Natural killer cell (primary cell): ENCODE results near the gene CCNK. TPM values are rescaled to one million over a fixed set of nuclear protein-coding genes. Genes with fewer than 3 reads are reported as not detected.

ENCODE experiments used
- ATAC-seq, 3 donors: fragments of 150-1000 bp in 2 of 3; fragments of 200-7000 bp in 1 of 3; cut with Tn5 transposase; 1 replicate in 1 of 3; 2 replicates in 2 of 3; pipeline ENCODE4 v1.10.0; 2021; ENCODE audit warnings: mild to moderate bottlenecking in 2 of 3, moderate library complexity in 2 of 3
- DNase-seq, 2 donors: peaks; one replicate each; pipeline versions ENCODE4 v3.0.0 to v3.0.0-alpha.2; 2013 to 2021; ENCODE audit warnings: mixed read lengths in 1 of 2
- H3K27ac ChIP-seq: one replicate; pipeline ENCODE4 v1.5.1; 2013; ENCODE audit warnings: mild to moderate bottlenecking, low read length
- H3K27me3 ChIP-seq: one replicate; pipeline ENCODE4 v1.6.1; 2013; ENCODE audit warnings: low read length; ENCODE audit not compliant: control insufficient read depth, insufficient read depth
- H3K36me3 ChIP-seq: one replicate; pipeline ENCODE4 v1.6.1; 2013; ENCODE audit warnings: low read length; ENCODE audit not compliant: control insufficient read depth, insufficient read depth
- H3K4me1 ChIP-seq: one replicate; pipeline ENCODE4 v1.6.1; 2013; ENCODE audit warnings: low read length; ENCODE audit not compliant: control insufficient read depth, insufficient read depth
- H3K4me3 ChIP-seq: one replicate; pipeline ENCODE4 v1.5.1; 2013; ENCODE audit warnings: low read length
- H3K9me3 ChIP-seq: one replicate; pipeline ENCODE4 v1.6.1; 2013; ENCODE audit warnings: low read length; ENCODE audit not compliant: control insufficient read depth, insufficient read depth
- H3K27ac Mint-ChIP-seq, 2 donors: one replicate each; pipeline ENCODE4 v1.8.0; 2022; ENCODE audit warnings: mild to moderate bottlenecking in 2 of 2, mixed read lengths in 2 of 2, moderate library complexity in 1 of 2
- H3K27me3 Mint-ChIP-seq, 2 donors: one replicate each; pipeline ENCODE4 v1.8.0; 2022; ENCODE audit warnings: low read depth in 2 of 2, mixed read lengths in 2 of 2
- H3K36me3 Mint-ChIP-seq: one replicate; pipeline ENCODE4 v1.8.0; 2022; ENCODE audit warnings: mixed read lengths
- H3K4me1 Mint-ChIP-seq, 2 donors: one replicate each; pipeline ENCODE4 v1.8.0; 2022; ENCODE audit warnings: mixed read lengths in 2 of 2
- H3K4me3 Mint-ChIP-seq: one replicate; pipeline ENCODE4 v1.8.0; 2022; ENCODE audit warnings: mild to moderate bottlenecking, moderate library complexity, mixed read lengths
- H3K9me3 Mint-ChIP-seq, 2 donors: one replicate each; pipeline ENCODE4 v1.8.0; 2022; ENCODE audit warnings: mixed read lengths in 2 of 2
- CTCF ChIP-seq: fragments of 200-600 bp; IDR thresholded peaks from one replicate; pipeline ENCODE4 v1.8.0; 2022; ENCODE audit warnings: antibody characterized with exemption
- WGBS: methylation state at CpG from one replicate; pipeline ENCODE4 v1.1.7; 2013; ENCODE audit warnings: missing lambda C conversion rate; ENCODE audit not compliant: insufficient coverage; 5-methylcytosine and 5-hydroxymethylcytosine counted together
- intact Hi-C: fragments of 100-400 bp; cut with micrococcal nuclease; formaldehyde crosslinking; loops from one replicate; pipeline ENCODE4 v1.14.2; 2022
- total RNA-seq, 4 donors: library from RNA; stranded (reverse); fragments of 120-200 nt in 1 of 4; gene quantifications; one replicate each; pipeline versions ENCODE4 v1.2.3 to v1.2.4, GENCODE V29; 2013 to 2022

The CCNK gene
- total RNA-seq, 3 donors from 2014 or later (not counting 1 experiment from before 2014, with no cell fraction given): 155 to 168 (median 165) TPM

GRCh38 chr14:99531251-99532096 is 50.3 kb downstream of the CCNK start:
- H3K4me3 Mint-ChIP-seq: no peak overlapping the region
- no peak overlapping the region for H3K27ac ChIP-seq
- no peaks in the 10 kb centered on the region for H3K4me1 ChIP-seq
- no peaks in the 10 kb centered on the region for H3K9me3 Mint-ChIP-seq
- no peak for DNase-seq
- H3K9me3 ChIP-seq: no peaks in the 10 kb centered on the region
- WGBS: 59% methylated on average over 11 of the region's 14 CpGs
- no peaks in the 10 kb centered on the region for H3K36me3 ChIP-seq
- H3K4me1 Mint-ChIP-seq: no peaks in the 10 kb centered on the region
- H3K27me3 Mint-ChIP-seq: no peaks in the 10 kb centered on the region
- H3K27me3 ChIP-seq: no peaks in the 10 kb centered on the region
- no peak for ATAC-seq
- H3K4me3 ChIP-seq: no peak overlapping the region
- TF ChIP-seq CTCF: no peak
- intact Hi-C loops: no loop called here
- no peak overlapping the region for H3K27ac Mint-ChIP-seq
- no peaks in the 10 kb centered on the region for H3K36me3 Mint-ChIP-seq

GRCh38 chr14:99532310-99532709 is 51.1 kb downstream of the CCNK start:
- H3K4me1 ChIP-seq: no peaks in the 10 kb centered on the region
- H3K36me3 ChIP-seq: no peaks in the 10 kb centered on the region
- WGBS: 71% methylated on average over 5 of the region's 5 CpGs
- no peaks in the 10 kb centered on the region for H3K27me3 ChIP-seq
- DNase-seq: no peak
- H3K27me3 Mint-ChIP-seq: no peaks in the 10 kb centered on the region
- no peaks in the 10 kb centered on the region for H3K9me3 ChIP-seq
- no peak overlapping the region for H3K4me3 ChIP-seq
- H3K27ac ChIP-seq: no peak overlapping the region
- no peak for TF ChIP-seq CTCF
- intact Hi-C loops: no loop called here
- H3K4me3 Mint-ChIP-seq: no peak overlapping the region
- no peaks in the 10 kb centered on the region for H3K36me3 Mint-ChIP-seq
- ATAC-seq: no peak
- no peak overlapping the region for H3K27ac Mint-ChIP-seq
- no peaks in the 10 kb centered on the region for H3K4me1 Mint-ChIP-seq
- no peaks in the 10 kb centered on the region for H3K9me3 Mint-ChIP-seq

GRCh38 chr14:99534333-99534732 is 53.1 kb downstream of the CCNK start:
- 94% methylated on average over 6 of the region's 6 CpGs for WGBS
- Histone ChIP-seq H3K27me3 (no peaks in the 10 kb centered on the region), H3K9me3 (no peaks in the 10 kb centered on the region), H3K36me3 (no peaks in the 10 kb centered on the region), H3K27ac (no peak overlapping the region), H3K4me1 (no peaks in the 10 kb centered on the region), H3K4me3 (no peak overlapping the region)
- no peak for TF ChIP-seq CTCF
- ATAC-seq: no peak
- H3K27ac Mint-ChIP-seq: no peak overlapping the region
- no peak overlapping the region for H3K4me3 Mint-ChIP-seq
- no peaks in the 10 kb centered on the region for H3K4me1 Mint-ChIP-seq
- no peak for DNase-seq
- H3K36me3 Mint-ChIP-seq: no peaks in the 10 kb centered on the region
- no peaks in the 10 kb centered on the region for H3K27me3 Mint-ChIP-seq
- intact Hi-C loops: no loop called here
- no peaks in the 10 kb centered on the region for H3K9me3 Mint-ChIP-seq

- H3K36me3 Mint-ChIP-seq: no peaks in the 10 kb centered on the region
- no peaks in the 10 kb centered on the region for H3K9me3 Mint-ChIP-seq
- Histone ChIP-seq H3K4me3 (no peak overlapping the region), H3K9me3 (no peaks in the 10 kb centered on the region), H3K4me1 (no peaks in the 10 kb centered on the region), H3K27me3 (no peaks in the 10 kb centered on the region), H3K27ac (no peak overlapping the region), H3K36me3 (no peaks in the 10 kb centered on the region)
- intact Hi-C loops: no loop called here
- DNase-seq: no peak
- H3K4me1 Mint-ChIP-seq: no peaks in the 10 kb centered on the region
- ATAC-seq: no peak
- TF ChIP-seq CTCF: no peak
- no peak overlapping the region for H3K4me3 Mint-ChIP-seq
- H3K27me3 Mint-ChIP-seq: no peaks in the 10 kb centered on the region
- H3K27ac Mint-ChIP-seq: no peak overlapping the region
- WGBS: 90% methylated on average over 12 of the region's 13 CpGs
Measured at GRCh38 chr14:99534863-99535262, 53.7 kb downstream of the CCNK start.
